ENCODE measurements around the gene POLR1C.
"Not testable (repeated sequence)": the region's sequence is repeated elsewhere in the genome, so short reads cannot be mapped to it uniquely, and the experiment has no call there.

POLR1C gene

GRCh38 chr6:43522547-43523261 is 5.8 kb downstream of the POLR1C start:
- Histone ChIP-seq H3K27ac (ENCODE audit: low read depth in 2 of 2, low read length in 2 of 2) (no peak overlapping the region), H3K36me3 (ENCODE audit: control insufficient read depth in 2 of 2, insufficient read depth in 2 of 2, low read length in 2 of 2) (peaks cover 64 to 73% of the 10 kb centered on the region in 2 donors), H3K9me3 (ENCODE audit: control insufficient read depth in 2 of 2, low read length in 2 of 2) (no peaks in the 10 kb centered on the region), H3K27me3 (ENCODE audit: control insufficient read depth in 2 of 2, insufficient read depth in 2 of 2, low read length in 2 of 2) (no peaks in the 10 kb centered on the region), H3K4me3 (ENCODE audit: low read length in 2 of 2) (no peak overlapping the region), H3K4me1 (ENCODE audit: control insufficient read depth in 2 of 2, insufficient read depth in 2 of 2, low read length in 2 of 2) (peaks cover 6 to 9% of the 10 kb centered on the region in 2 donors), H3K9ac (ENCODE audit: low read depth in 1 of 2, low read length in 2 of 2) (no peak overlapping the region)

GRCh38 chr6:43523284-43523683 is 6.4 kb downstream of the POLR1C start:
- peaks cover 68 to 78% of the 10 kb centered on the region in 2 donors for H3K36me3 ChIP-seq (ENCODE audit: control insufficient read depth in 2 of 2, insufficient read depth in 2 of 2, low read length in 2 of 2)

GRCh38 chr6:43524483-43524961 is 7.6 kb downstream of the POLR1C start:
- Histone ChIP-seq H3K9me3 (ENCODE audit: control insufficient read depth in 2 of 2, low read length in 2 of 2) (no peaks in the 10 kb centered on the region), H3K9ac (ENCODE audit: low read depth in 1 of 2, low read length in 2 of 2) (no peak overlapping the region), H3K36me3 (ENCODE audit: control insufficient read depth in 2 of 2, insufficient read depth in 2 of 2, low read length in 2 of 2) (peaks cover 69 to 82% of the 10 kb centered on the region in 2 donors), H3K4me1 (ENCODE audit: control insufficient read depth in 2 of 2, insufficient read depth in 2 of 2, low read length in 2 of 2) (no peaks in the 10 kb centered on the region), H3K4me3 (ENCODE audit: low read length in 2 of 2) (no peak overlapping the region), H3K27me3 (ENCODE audit: control insufficient read depth in 2 of 2, insufficient read depth in 2 of 2, low read length in 2 of 2) (no peaks in the 10 kb centered on the region), H3K27ac (ENCODE audit: low read depth in 2 of 2, low read length in 2 of 2) (no peak overlapping the region)

More at GRCh38 chr6:43523284-43523683, 6.4 kb downstream of the POLR1C start:
- Histone ChIP-seq H3K4me3 (ENCODE audit: low read length in 2 of 2) (no peak overlapping the region), H3K9me3 (ENCODE audit: control insufficient read depth in 2 of 2, low read length in 2 of 2) (no peaks in the 10 kb centered on the region), H3K4me1 (ENCODE audit: control insufficient read depth in 2 of 2, insufficient read depth in 2 of 2, low read length in 2 of 2) (peaks cover 2 to 3% of the 10 kb centered on the region in 2 donors), H3K27ac (ENCODE audit: low read depth in 2 of 2, low read length in 2 of 2) (no peak overlapping the region), H3K9ac (ENCODE audit: low read depth in 1 of 2, low read length in 2 of 2) (no peak overlapping the region), H3K27me3 (ENCODE audit: control insufficient read depth in 2 of 2, insufficient read depth in 2 of 2, low read length in 2 of 2) (no peaks in the 10 kb centered on the region)

GRCh38 chr6:43532201-43532600 is 15.3 kb downstream of the POLR1C start:
- H3K27ac ChIP-seq (ENCODE audit: low read depth in 2 of 2, low read length in 2 of 2): no peak overlapping the region
- no peak overlapping the region for H3K4me3 ChIP-seq (ENCODE audit: low read length in 2 of 2)
- peaks cover 28 to 54% of the 10 kb centered on the region in 2 donors for H3K36me3 ChIP-seq (ENCODE audit: control insufficient read depth in 2 of 2, insufficient read depth in 2 of 2, low read length in 2 of 2)
- H3K4me1 ChIP-seq (ENCODE audit: control insufficient read depth in 2 of 2, insufficient read depth in 2 of 2, low read length in 2 of 2): no peaks in the 10 kb centered on the region
- no peak overlapping the region for H3K9ac ChIP-seq (ENCODE audit: low read depth in 1 of 2, low read length in 2 of 2)
- H3K9me3 ChIP-seq (ENCODE audit: control insufficient read depth in 2 of 2, low read length in 2 of 2): no peaks in the 10 kb centered on the region
- H3K27me3 ChIP-seq (ENCODE audit: control insufficient read depth in 2 of 2, insufficient read depth in 2 of 2, low read length in 2 of 2): no peaks in the 10 kb centered on the region

- not testable (repeated sequence) for H3K4me1 ChIP-seq (ENCODE audit: control insufficient read depth in 2 of 2, insufficient read depth in 2 of 2, low read length in 2 of 2); H3K27me3 ChIP-seq (ENCODE audit: control insufficient read depth in 2 of 2, insufficient read depth in 2 of 2, low read length in 2 of 2); H3K9me3 ChIP-seq (ENCODE audit: control insufficient read depth in 2 of 2, low read length in 2 of 2); H3K27ac ChIP-seq (ENCODE audit: low read depth in 2 of 2, low read length in 2 of 2); H3K4me3 ChIP-seq (ENCODE audit: low read length in 2 of 2); H3K9ac ChIP-seq (ENCODE audit: low read depth in 1 of 2, low read length in 2 of 2)
- H3K36me3 ChIP-seq (ENCODE audit: control insufficient read depth in 2 of 2, insufficient read depth in 2 of 2, low read length in 2 of 2): peaks cover 17 to 21% of the 10 kb centered on the region in 2 donors
These were observed 22.1 kb downstream of the POLR1C start for GRCh38 chr6:43538986-43539385.

- H3K9me3 ChIP-seq (ENCODE audit: control insufficient read depth in 2 of 2, low read length in 2 of 2); H3K4me1 ChIP-seq (ENCODE audit: control insufficient read depth in 2 of 2, insufficient read depth in 2 of 2, low read length in 2 of 2); H3K9ac ChIP-seq (ENCODE audit: low read depth in 1 of 2, low read length in 2 of 2); H3K27ac ChIP-seq (ENCODE audit: low read depth in 2 of 2, low read length in 2 of 2); H3K4me3 ChIP-seq (ENCODE audit: low read length in 2 of 2); H3K27me3 ChIP-seq (ENCODE audit: control insufficient read depth in 2 of 2, insufficient read depth in 2 of 2, low read length in 2 of 2): not testable (repeated sequence)
- H3K36me3 ChIP-seq (ENCODE audit: control insufficient read depth in 2 of 2, insufficient read depth in 2 of 2, low read length in 2 of 2): peaks cover 17 to 21% of the 10 kb centered on the region in 2 donors
These were observed 22.5 kb downstream of the POLR1C start for GRCh38 chr6:43539409-43539808.

GRCh38 chr6:43540507-43540906 is 23.6 kb downstream of the POLR1C start:
- Histone ChIP-seq H3K4me1 (ENCODE audit: control insufficient read depth in 2 of 2, insufficient read depth in 2 of 2, low read length in 2 of 2) (no peaks in the 10 kb centered on the region), H3K9ac (ENCODE audit: low read depth in 1 of 2, low read length in 2 of 2) (no peak overlapping the region), H3K27ac (ENCODE audit: low read depth in 2 of 2, low read length in 2 of 2) (no peak overlapping the region), H3K36me3 (ENCODE audit: control insufficient read depth in 2 of 2, insufficient read depth in 2 of 2, low read length in 2 of 2) (peaks cover 17 to 25% of the 10 kb centered on the region in 2 donors), H3K4me3 (ENCODE audit: low read length in 2 of 2) (no peak overlapping the region), H3K27me3 (ENCODE audit: control insufficient read depth in 2 of 2, insufficient read depth in 2 of 2, low read length in 2 of 2) (no peaks in the 10 kb centered on the region), H3K9me3 (ENCODE audit: control insufficient read depth in 2 of 2, low read length in 2 of 2) (no peaks in the 10 kb centered on the region)

- Histone ChIP-seq H3K27me3 (ENCODE audit: control insufficient read depth in 2 of 2, insufficient read depth in 2 of 2, low read length in 2 of 2) (no peaks in the 10 kb centered on the region), H3K4me3 (ENCODE audit: low read length in 2 of 2) (no peak overlapping the region), H3K36me3 (ENCODE audit: control insufficient read depth in 2 of 2, insufficient read depth in 2 of 2, low read length in 2 of 2) (peaks cover 29 to 34% of the 10 kb centered on the region in 2 donors), H3K9ac (ENCODE audit: low read depth in 1 of 2, low read length in 2 of 2) (no peak overlapping the region), H3K27ac (ENCODE audit: low read depth in 2 of 2, low read length in 2 of 2) (no peak overlapping the region), H3K4me1 (ENCODE audit: control insufficient read depth in 2 of 2, insufficient read depth in 2 of 2, low read length in 2 of 2) (no peaks in the 10 kb centered on the region), H3K9me3 (ENCODE audit: control insufficient read depth in 2 of 2, low read length in 2 of 2) (no peaks in the 10 kb centered on the region)
These were observed 25.0 kb downstream of the POLR1C start for GRCh38 chr6:43541774-43542471.

- H3K9ac ChIP-seq (ENCODE audit: low read depth in 1 of 2, low read length in 2 of 2): no peak overlapping the region
- peaks cover 42 to 51% of the 10 kb centered on the region in 2 donors for H3K36me3 ChIP-seq (ENCODE audit: control insufficient read depth in 2 of 2, insufficient read depth in 2 of 2, low read length in 2 of 2)
- H3K9me3 ChIP-seq (ENCODE audit: control insufficient read depth in 2 of 2, low read length in 2 of 2): no peaks in the 10 kb centered on the region
- H3K27ac ChIP-seq (ENCODE audit: low read depth in 2 of 2, low read length in 2 of 2): no peak overlapping the region
- H3K27me3 ChIP-seq (ENCODE audit: control insufficient read depth in 2 of 2, insufficient read depth in 2 of 2, low read length in 2 of 2): no peaks in the 10 kb centered on the region
- H3K4me3 ChIP-seq (ENCODE audit: low read length in 2 of 2): no peak overlapping the region
- H3K4me1 ChIP-seq (ENCODE audit: control insufficient read depth in 2 of 2, insufficient read depth in 2 of 2, low read length in 2 of 2): no peaks in the 10 kb centered on the region
These were observed 27.6 kb downstream of the POLR1C start for GRCh38 chr6:43544461-43544860.

GRCh38 chr6:43547222-43547621 is 30.3 kb downstream of the POLR1C start:
- no peaks in the 10 kb centered on the region for H3K9me3 ChIP-seq (ENCODE audit: control insufficient read depth in 2 of 2, low read length in 2 of 2)
- H3K27me3 ChIP-seq (ENCODE audit: control insufficient read depth in 2 of 2, insufficient read depth in 2 of 2, low read length in 2 of 2): no peaks in the 10 kb centered on the region
- no peak overlapping the region for H3K27ac ChIP-seq (ENCODE audit: low read depth in 2 of 2, low read length in 2 of 2)
- H3K36me3 ChIP-seq (ENCODE audit: control insufficient read depth in 2 of 2, insufficient read depth in 2 of 2, low read length in 2 of 2): peaks cover 48 to 69% of the 10 kb centered on the region in 2 donors
- H3K4me3 ChIP-seq (ENCODE audit: low read length in 2 of 2): no peak overlapping the region
- H3K9ac ChIP-seq (ENCODE audit: low read depth in 1 of 2, low read length in 2 of 2): no peak overlapping the region
- H3K4me1 ChIP-seq (ENCODE audit: control insufficient read depth in 2 of 2, insufficient read depth in 2 of 2, low read length in 2 of 2): no peaks in the 10 kb centered on the region

Measured in mucosa of rectum (tissue), 2 donors.